OCI-LY1 (cell line): ENCODE results near the gene EFNA3.

Source experiments
- H2AFZ ChIP-seq: fragments of 200-600 bp; sonication (generic), shearing (Covaris generic); 2 replicates; pipeline ENCODE4 v1.6.0; 2014; ENCODE audit warnings: antibody characterized with exemption, mild to moderate bottlenecking, low read length
- H3F3A ChIP-seq: fragments of 200-600 bp; sonication (generic), shearing (Covaris generic); 2 replicates; pipeline ENCODE4 v1.6.0; 2014; ENCODE audit warnings: mild to moderate bottlenecking, antibody characterized with exemption, low read length, moderate library complexity; ENCODE audit not compliant: insufficient read depth
- H3K27ac ChIP-seq: fragments of 200-600 bp; sonication (generic); 2 replicates; pipeline ENCODE4 v1.5.1; 2014; ENCODE audit warnings: low read length, mixed run types, mild to moderate bottlenecking, low read depth; ENCODE audit not compliant: poor library complexity, severe bottlenecking
- H3K27me3 ChIP-seq: fragments of 200-600 bp; sonication (generic); 2 replicates; pipeline ENCODE4 v1.6.0; 2014; ENCODE audit warnings: antibody characterized with exemption, mild to moderate bottlenecking, low read length, moderate library complexity; ENCODE audit not compliant: insufficient read depth
- H3K36me3 ChIP-seq: fragments of 200-600 bp; sonication (generic); 2 replicates; pipeline ENCODE4 v1.6.1; 2014; ENCODE audit warnings: mild to moderate bottlenecking, antibody characterized with exemption, low read length, moderate library complexity, mixed read lengths; ENCODE audit not compliant: insufficient read depth
- H3K4me1 ChIP-seq: fragments of 200-600 bp; sonication (generic); 2 replicates; pipeline ENCODE4 v1.5.1; 2014; ENCODE audit warnings: mild to moderate bottlenecking, low read length, moderate library complexity; ENCODE audit not compliant: insufficient read depth, severe bottlenecking
- H3K4me2 ChIP-seq: fragments of 200-600 bp; sonication (generic), shearing (Covaris generic); 2 replicates; pipeline ENCODE4 v1.6.1; 2014; ENCODE audit warnings: low read length
- H3K4me3 ChIP-seq: fragments of 200-600 bp; sonication (generic); 2 replicates; pipeline ENCODE4 v1.5.1; 2014; ENCODE audit warnings: low read length, low read depth, mild to moderate bottlenecking, mixed read lengths; ENCODE audit not compliant: poor library complexity, severe bottlenecking
- H3K79me2 ChIP-seq: fragments of 200-600 bp; shearing (Covaris generic); 2 replicates; pipeline ENCODE4 v1.6.1; 2016; ENCODE audit warnings: mixed run types, low read length, mixed read lengths; ENCODE audit not compliant: insufficient read depth
- H3K9ac ChIP-seq: fragments of 200-600 bp; sonication (generic), shearing (Covaris generic); 2 replicates; pipeline ENCODE4 v1.6.1; 2014; ENCODE audit warnings: mild to moderate bottlenecking, low read length, mixed read lengths
- H3K9me2 ChIP-seq: fragments of 200-600 bp; sonication (generic), shearing (Covaris generic); 2 replicates; pipeline ENCODE4 v1.6.1; 2014; ENCODE audit warnings: low read depth, mild to moderate bottlenecking, low read length, mixed read lengths
- H3K9me3 ChIP-seq: fragments of 200-600 bp; shearing (Covaris generic); 2 replicates; pipeline ENCODE4 v1.6.1; 2014; ENCODE audit warnings: low read length, mixed read lengths
- H4K20me1 ChIP-seq: fragments of 200-600 bp; sonication (generic), shearing (Covaris generic); 2 replicates; pipeline ENCODE4 v1.6.0; 2016; ENCODE audit warnings: mild to moderate bottlenecking, low read length; ENCODE audit not compliant: insufficient read depth
- EZH2 ChIP-seq: fragments of 200-600 bp; sonication (generic), shearing (Covaris generic); IDR thresholded peaks from 2 replicates; pipeline ENCODE4 v1.8.0; 2017; ENCODE audit warnings: borderline replicate concordance, mixed run types, mild to moderate bottlenecking, antibody characterized with exemption, low read length, moderate library complexity, mixed read lengths
- TF ChIP-seq, protein P1 (sequence below): fragments of 200-600 bp; sonication (generic), shearing (Covaris generic); IDR thresholded peaks from 2 replicates; pipeline ENCODE4 v1.5.1; 2017; ENCODE audit warnings: mild to moderate bottlenecking, antibody characterized with exemption, low read length, moderate library complexity, mixed read lengths

The EFNA3 gene

DNA sequence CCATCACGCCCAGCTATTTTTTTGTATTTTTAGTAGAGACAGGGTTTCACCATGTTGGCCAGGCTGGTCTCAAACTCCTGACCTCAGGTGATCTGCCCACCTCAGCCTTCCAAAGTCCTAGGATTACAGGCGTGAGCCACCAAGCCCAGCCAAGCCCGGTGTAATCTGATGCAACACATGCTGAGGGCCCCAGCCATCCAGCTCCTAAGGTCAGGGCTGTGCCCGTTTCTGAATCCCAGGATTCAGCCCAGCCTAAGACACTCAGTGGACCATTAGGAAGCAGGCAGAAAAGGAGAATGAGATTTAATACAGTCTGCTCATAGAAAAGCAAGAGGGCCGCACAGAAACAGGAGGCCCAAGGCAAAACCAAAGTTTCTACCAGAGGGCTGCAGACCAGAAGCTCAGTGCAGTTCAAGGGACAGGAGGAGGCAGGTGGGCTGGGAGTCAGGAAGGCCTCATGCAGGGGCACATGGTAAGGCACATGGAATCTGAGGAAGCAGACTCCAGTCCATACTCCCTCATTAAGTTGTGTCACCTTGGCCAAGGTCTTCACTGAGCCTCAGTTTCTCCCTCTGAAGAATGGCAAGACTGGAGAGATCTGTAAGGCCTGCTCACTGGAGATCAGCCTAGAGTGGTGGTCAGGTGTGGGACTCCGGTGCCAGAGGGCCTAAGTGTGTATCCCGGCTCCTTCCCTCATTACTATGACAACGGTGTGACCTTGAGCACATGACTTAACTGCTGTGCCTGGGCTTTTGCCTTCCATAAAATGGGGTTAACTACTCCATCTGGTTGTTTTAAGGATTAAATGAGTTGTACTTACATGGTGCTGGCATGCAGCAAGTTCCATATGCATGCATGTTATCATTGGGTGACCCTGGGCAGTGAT is 29.9 kb upstream of the EFNA3 start:
- Histone ChIP-seq H3K4me3 (no peak overlapping the region), H2AFZ (no peak overlapping the region), H3F3A (no peaks in the 10 kb centered on the region), H3K9me2 (no peaks in the 10 kb centered on the region), H3K27ac (no peak overlapping the region), H3K79me2 (no peaks in the 10 kb centered on the region), H3K9ac (no peak overlapping the region), H3K4me1 (peaks cover 24% of the 10 kb centered on the region), H4K20me1 (no peaks in the 10 kb centered on the region), H3K27me3 (no peaks in the 10 kb centered on the region; the same call in none of the 2 replicates), H3K4me2 (no peak overlapping the region), H3K36me3 (no peaks in the 10 kb centered on the region), H3K9me3 (no peaks in the 10 kb centered on the region)
- TF ChIP-seq, protein P1, sequence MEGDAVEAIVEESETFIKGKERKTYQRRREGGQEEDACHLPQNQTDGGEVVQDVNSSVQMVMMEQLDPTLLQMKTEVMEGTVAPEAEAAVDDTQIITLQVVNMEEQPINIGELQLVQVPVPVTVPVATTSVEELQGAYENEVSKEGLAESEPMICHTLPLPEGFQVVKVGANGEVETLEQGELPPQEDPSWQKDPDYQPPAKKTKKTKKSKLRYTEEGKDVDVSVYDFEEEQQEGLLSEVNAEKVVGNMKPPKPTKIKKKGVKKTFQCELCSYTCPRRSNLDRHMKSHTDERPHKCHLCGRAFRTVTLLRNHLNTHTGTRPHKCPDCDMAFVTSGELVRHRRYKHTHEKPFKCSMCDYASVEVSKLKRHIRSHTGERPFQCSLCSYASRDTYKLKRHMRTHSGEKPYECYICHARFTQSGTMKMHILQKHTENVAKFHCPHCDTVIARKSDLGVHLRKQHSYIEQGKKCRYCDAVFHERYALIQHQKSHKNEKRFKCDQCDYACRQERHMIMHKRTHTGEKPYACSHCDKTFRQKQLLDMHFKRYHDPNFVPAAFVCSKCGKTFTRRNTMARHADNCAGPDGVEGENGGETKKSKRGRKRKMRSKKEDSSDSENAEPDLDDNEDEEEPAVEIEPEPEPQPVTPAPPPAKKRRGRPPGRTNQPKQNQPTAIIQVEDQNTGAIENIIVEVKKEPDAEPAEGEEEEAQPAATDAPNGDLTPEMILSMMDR: no peak
- no peak for TF ChIP-seq EZH2

DNA sequence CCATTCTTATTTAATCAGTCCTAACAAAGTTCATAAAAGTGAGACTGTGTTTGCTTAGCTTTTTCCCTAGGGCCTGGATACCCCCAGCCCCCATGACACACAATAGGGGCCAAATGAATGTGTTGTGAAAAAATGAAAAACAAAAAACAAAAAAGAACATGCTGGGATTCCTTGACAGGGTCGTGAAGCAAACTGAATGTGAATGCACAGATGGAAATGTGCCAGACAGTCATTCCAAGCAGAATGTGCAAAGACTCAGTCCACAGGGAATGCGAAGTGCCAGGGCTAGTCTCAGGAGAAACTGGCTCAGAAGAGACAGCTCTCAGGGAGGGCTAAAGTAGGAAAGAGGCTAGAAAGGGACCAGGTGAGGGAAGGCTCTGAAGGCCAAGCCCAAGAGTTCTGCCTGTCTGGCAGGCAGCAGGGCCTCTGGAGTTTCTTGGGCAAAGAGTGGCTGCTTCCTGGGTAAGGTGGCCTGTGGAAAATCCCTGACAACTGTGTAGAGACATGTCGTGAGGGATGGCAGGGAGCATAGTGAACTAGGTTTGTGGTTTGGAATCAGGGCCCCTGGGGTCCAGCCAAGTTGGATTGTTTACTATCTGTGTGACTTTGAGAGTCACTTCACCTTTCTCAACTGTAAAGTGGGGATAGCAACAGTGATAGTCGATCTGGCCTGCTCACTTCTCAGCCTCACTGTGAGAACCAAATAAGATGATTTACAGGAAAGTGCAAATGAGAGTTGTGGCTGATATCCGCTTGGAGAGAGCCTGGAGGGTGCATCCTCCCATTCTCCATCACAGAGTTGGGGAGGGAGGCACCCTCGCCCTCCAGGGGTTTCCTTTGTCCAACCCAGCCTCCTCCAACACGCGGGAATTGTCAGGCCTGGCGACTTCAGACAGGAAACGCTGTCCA is 28.7 kb upstream of the EFNA3 start:
- H3K4me3 ChIP-seq: peak overlapping the region; percentile 77
- H3K27ac ChIP-seq: no peak overlapping the region
- H3F3A ChIP-seq: no peaks in the 10 kb centered on the region
- H3K9me2 ChIP-seq: no peaks in the 10 kb centered on the region
- peak overlapping the region; percentile 72; the same call in 1 of the 2 replicates for H3K9ac ChIP-seq
- peaks cover 24% of the 10 kb centered on the region for H3K4me1 ChIP-seq
- H3K27me3 ChIP-seq: no peaks in the 10 kb centered on the region; the same call in none of the 2 replicates
- no peak overlapping the region for H2AFZ ChIP-seq
- H3K36me3 ChIP-seq: no peaks in the 10 kb centered on the region
- no peaks in the 10 kb centered on the region for H3K79me2 ChIP-seq
- peak overlapping the region; percentile 87 for H3K4me2 ChIP-seq
- H4K20me1 ChIP-seq: no peaks in the 10 kb centered on the region
- TF ChIP-seq EZH2: no peak
- TF ChIP-seq, protein P1: no peak
- H3K9me3 ChIP-seq: no peaks in the 10 kb centered on the region

DNA sequence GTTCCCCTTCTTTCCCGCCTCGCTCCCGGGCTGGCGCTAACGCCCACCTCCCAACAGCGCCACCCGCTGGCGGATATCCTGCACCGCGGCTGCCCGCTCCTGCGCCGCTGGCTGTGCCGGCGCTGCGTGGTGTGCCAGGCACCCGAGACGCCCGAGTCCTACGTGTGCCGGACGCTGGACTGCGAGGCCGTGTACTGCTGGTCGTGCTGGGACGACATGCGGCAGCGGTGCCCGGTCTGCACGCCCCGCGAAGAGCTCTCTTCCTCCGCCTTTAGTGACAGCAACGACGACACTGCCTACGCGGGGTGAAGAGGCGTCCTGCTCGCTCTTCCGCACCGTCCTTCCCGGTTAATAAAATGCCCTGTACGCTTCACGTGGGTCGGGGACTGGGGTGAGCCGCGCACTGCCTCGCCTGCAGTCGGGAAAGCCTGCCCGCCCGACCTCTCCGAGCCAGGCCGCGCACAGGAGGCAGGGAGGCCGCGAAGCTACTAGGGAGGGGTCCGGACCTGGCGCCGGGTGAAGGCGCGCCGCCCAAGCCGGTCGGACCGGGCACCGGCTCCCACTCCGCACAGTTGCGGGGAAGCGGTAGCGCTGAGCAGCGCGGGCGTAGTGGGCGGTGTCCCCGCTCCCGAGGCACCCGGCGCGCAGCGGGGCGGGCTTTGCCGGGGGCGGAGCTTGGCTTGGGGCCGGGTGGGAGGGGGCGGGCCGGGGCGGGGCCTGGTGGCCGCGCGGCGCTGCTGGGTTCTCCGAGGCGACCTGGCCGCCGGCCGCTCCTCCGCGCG is 27.9 kb upstream of the EFNA3 start, which contains the start of gene ADAM15:
TSS of gene ADAM15 (plus strand) at position 757 of the 782 bp plus-strand sequence. CDS start 71 bp downstream, outside the sequence.
- H3K4me3 ChIP-seq: peak within 1 kb of the TSS; percentile 77
- H3F3A ChIP-seq: no peaks in the 10 kb centered on the region
- no peaks in the 10 kb centered on the region for H4K20me1 ChIP-seq
- H2AFZ ChIP-seq: no peak within 1 kb of the TSS
- no peak within 1 kb of the TSS for H3K27ac ChIP-seq
- TF ChIP-seq EZH2: no peak
- TF ChIP-seq, protein P1: peak; percentile 98
- H3K9ac ChIP-seq: peak within 1 kb of the TSS; percentile 73
- H3K9me3 ChIP-seq: no peaks in the 10 kb centered on the region
- peaks cover 24% of the 10 kb centered on the region for H3K4me1 ChIP-seq
- H3K9me2 ChIP-seq: no peaks in the 10 kb centered on the region
- H3K4me2 ChIP-seq: peak within 1 kb of the TSS; percentile 87
- H3K79me2 ChIP-seq: no peaks in the 10 kb centered on the region
- H3K27me3 ChIP-seq: no peaks in the 10 kb centered on the region; the same call in 1 of the 2 replicates
- H3K36me3 ChIP-seq: no peaks in the 10 kb centered on the region
